Midbrain (tissue), 1 donor: Measurements from ENCODE around the gene CCNJL.
"Not testable (repeated sequence)": the region's sequence is repeated elsewhere in the genome, so short reads cannot be mapped to it uniquely, and the experiment has no call there.

Experiments
- DNase-seq: peaks from one replicate; lab custom pipeline; 2025; lab: John Stamatoyannopoulos, UW

Gene CCNJL, protein sequence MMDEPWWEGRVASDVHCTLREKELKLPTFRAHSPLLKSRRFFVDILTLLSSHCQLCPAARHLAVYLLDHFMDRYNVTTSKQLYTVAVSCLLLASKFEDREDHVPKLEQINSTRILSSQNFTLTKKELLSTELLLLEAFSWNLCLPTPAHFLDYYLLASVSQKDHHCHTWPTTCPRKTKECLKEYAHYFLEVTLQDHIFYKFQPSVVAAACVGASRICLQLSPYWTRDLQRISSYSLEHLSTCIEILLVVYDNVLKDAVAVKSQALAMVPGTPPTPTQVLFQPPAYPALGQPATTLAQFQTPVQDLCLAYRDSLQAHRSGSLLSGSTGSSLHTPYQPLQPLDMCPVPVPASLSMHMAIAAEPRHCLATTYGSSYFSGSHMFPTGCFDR

DNA sequence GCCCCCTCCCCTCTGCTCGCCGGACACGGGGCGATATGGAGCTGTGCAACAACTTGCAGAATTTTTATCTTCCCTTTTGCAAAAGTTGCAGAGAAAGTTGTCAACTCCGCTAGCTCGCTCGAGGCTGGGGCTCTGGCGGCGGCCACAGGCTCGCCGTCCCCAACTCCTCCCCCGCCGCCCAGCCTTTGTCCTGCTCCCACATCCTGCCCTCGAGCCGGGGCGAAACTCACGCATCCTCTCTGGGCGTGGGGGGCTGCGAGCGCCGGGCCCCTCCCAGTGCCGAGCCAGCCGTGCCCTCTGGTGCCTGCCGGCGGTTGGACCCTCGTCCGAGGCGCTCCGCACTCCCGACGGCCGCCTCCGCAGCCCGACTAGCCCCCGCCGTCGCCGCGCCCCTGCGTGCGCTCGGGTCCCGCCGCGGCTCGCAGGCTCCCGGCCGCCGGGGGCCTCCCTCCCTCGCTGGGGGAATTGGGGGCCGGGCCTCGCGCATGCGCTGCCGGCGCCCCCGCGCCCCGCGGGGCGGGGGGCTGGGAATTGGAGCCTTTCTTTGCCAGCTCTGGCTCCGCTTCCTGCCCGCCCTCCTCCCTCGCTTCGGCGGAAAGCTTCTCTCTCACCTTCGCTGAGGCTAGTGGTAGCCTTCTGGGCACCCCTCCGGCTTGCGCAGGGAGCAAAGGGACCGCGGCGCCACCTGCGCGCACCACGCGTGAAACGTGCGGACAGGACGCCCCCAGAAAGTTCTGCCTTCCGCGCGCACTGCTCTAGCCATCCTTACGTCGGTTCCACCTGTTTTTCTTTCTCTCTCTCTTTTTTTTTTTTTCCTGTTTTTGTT is at the start of gene CCNJL:
Gene CCNJL (minus strand): TSS at position 431 of the 826 bp plus-strand sequence. CDS start 641 bp downstream, outside the sequence.
- DNase-seq, result peak; percentile 34

DNA sequence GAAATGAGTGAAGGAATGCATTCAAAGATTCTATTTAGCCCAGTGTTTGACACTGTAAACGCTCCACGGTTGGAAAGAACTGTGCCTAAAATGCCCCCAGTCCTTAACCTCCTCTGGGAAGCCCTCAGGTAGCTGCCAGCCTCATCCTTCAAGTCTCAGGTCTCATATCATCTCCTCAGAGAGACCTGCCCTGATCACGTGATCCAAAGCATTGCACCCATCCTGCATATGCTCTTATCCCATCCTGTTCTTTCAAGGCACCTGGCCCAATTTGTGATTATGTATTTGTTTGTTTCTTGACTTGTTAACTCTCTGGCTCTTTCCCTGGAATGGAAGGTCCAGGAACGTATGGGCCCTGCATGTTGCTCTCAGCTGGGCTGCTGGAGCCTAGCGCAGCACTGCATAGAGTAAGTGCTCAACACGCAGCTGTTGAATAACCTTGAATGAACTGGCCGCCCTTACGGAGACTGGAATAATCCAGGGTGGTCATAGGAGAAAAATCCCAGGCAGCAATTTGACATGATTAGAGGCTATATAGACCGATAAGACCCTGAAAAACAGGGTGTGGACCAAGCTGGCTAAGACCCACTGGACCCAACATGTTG is 49.4 kb upstream of the CCNJL start:
- no peak for DNase-seq

DNA sequence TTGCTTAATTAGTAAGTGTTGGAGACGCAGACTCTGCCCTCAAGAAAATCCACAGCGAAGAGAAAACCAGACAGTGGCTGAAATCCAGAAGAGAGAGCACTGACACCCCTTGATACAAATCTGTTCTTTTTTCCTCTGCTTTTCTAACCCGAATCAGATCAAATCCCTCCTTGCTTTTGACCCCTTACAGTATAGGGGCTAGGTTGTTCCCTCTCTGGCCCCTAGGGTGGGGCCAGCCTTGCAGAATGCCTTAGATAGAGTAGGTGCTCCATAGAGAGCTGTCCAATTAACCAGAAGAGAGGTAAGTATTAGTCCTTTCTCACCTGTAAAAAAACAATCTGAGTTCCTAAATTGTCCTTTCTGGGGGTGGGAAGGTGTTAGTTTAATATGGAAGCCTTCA is 47.9 kb upstream of the CCNJL start:
- no peak for DNase-seq

DNA sequence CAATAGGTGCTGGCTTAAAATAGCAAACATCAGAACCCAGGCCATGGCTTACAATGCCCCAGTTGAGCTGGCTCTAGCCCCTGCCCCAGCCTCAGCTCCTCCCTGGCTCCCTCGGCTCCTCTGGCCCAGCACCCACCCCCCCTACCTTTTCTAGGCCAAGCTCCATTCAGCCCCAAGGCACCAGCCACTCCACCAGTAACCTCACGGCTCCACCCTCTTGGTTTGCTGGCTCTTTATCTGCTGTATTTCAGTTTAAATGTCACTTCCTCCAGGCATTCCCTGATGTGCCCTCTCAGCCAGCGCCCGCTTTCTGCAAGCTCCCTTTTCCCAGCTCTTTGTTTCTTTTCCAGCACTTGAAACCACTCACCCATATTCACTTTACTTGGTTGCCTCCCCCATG is 47.5 kb upstream of the CCNJL start:
- DNase-seq, result no peak

DNA sequence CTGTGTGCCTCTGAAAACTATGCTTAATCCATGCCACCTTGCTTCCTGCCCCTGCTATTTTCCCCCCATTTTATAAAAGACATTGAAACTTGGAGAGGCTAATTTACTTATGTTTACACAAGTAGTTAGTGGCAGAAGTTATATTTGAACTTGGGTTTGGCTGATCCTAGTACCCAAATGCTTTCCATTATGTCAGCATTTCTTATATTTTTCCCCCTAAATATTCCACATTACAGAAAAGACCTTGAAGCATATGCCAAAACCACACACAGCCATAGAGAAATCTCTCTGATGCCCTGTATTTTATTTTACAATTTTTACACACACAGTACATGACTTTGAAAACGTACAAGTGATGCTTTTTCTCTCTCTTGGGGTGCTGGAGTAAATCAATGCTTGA is 46.9 kb upstream of the CCNJL start:
- no peak for DNase-seq

DNA sequence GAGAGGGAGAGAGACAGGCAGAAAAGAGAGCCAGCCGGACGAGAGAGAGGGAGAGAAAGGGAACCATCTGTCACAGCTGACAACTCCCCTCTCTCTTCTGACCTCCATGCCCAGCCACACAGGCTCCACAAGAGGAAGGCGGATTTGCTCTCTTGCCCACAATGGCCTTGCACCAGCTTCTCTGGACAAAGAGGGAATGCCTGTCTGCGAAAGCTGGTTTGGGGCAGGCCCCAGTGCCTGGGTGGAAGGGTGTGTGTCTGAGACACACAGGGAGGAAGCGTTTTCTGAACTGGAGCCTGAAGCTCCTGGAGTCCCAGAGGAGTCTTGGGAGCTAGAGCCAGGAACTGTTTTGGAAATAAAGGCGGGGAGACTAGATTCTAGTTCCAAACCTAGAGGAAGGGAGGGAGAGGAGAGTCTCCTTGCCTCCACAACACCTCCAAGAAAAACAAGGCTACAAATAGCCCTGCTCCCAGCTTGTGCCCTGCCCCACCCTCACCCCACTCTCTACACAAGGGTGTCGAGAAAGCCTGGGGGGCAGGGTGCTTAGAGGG is 45.6 kb upstream of the CCNJL start:
- no peak for DNase-seq

DNA sequence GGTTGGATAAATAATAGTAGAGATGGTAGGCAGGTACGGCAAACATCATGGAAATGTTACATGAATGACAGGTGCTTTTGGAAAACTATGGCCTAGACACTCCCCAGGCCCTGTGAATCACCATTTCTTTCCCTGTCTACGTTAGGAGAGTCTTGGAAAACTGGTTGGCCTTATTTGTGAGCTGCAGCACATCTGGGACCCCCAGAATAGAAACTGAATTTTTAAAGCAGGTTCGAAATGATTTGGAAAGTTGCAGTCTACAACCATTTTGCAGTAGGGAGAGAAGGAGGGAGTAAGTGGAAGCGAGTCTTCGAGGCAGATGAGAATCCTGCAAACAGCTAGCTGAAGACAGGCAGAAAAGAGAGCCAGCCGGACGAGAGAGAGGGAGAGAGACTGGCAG is 45.0 kb upstream of the CCNJL start:
- no peak for DNase-seq

DNA sequence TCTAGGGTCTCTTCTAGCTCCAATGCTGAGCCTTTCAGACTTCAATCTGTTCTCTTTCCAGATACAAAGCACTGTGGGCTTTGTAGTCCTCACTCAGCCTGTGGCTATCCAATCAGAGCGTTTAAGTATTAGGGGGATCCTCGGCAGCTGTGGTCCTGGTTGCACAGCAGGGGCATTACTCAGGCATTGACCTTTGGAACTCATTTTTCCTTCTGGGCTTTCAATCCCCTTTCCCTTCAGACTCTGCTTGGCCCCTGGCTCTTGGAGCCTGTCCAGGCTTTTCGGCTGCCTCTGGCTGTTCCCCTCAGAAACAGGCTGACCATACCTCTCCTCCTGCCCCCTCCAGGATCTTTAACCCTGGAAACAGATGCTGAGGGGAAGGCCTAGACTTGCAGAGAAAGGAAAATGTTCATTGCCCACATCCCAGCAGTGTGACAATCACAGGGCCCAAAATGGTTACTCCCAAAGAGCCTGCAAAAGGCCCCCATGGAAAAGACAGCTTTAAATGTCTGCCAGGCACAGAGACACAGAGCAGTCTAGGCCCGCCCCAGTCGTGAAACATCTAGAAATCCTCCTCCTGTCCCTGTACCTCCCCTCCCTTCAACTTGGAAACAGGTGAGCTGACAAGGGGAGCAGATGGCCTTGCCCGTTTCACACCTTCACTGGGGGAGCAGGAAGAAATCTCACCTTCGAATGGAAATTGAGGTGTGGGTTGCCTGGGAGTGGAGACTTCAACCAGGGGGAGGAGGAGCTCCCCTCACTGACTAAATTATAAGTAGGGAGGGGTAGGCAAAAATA is 44.4 kb upstream of the CCNJL start:
- no peak for DNase-seq

DNA sequence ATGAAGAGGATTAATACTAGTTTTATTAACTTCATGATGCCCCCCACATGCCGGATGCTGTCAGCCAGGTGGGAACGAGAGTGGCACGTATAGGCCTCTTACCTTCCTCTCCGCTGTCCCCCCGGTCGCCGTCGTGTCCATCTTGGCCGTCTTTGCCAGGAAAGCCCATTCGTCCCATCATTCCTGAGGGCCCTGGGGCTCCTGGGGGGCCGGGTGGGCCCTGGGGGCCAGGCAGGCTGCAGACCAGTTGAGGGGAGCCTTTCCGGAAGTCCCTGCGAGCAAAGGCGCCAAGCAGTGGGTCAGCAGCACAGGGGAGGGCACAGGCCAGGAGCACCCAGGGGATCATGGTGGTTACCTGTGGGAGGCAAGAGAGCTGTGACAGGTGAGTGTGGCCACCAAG is 42.3 kb upstream of the CCNJL start:
- no peak for DNase-seq

DNA sequence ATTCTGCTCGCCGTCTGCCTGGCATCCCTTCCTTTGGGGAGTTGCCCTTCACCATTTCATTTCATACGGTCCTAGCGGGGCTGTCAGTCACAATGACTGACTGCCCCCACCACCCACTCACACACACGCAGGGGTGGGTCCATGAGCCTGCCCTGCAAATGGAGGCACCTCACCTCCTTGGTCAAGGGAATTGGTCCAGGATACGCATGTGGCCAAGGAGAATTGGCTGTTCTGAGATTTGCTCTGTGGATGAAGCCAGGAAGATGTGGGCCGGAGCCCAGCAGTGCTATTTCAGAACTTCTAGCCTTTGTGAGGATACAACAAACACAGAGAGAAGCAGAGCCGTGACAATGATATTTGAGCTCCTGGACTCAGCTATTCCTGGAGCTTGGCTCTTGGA is 41.0 kb upstream of the CCNJL start:
- DNase-seq, result peak; percentile 72

DNA sequence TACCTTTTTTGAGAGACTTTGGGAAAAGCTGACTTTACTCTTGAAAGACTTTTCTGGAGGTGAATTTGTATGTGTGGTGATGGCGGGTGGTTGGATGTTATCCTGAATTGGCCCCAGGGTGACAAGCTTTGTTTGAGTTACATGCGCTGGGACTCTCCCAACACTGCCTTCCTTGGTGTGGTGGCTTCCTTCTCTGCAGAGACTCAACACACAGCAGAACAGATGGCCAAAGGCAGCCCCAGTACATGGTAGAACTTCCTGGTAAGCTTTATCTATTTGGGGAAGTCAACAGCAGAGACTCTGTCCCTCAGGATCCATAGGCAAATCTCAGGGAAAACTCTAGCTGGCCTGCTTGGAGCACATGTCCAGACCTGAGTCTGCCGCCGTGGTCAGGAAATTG is 39.9 kb upstream of the CCNJL start:
- no peak for DNase-seq

DNA sequence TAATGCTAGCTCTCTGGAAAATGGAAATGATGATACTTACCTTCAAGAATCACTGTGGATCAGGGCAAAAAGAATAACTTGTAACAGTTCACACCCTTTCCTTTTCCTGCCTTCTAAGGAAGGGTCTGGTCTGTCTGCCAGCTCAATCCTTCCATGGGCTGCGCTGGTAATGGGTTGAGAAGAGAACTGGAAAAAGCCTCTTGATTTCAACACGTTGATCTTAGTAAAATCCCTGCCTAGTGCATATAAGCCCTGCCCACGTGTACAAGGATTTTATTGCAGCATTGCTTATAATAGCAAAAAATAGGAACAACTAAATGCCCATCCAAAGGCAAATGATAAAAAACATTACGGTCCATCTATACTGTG is 37.6 kb upstream of the CCNJL start:
- DNase-seq, result no peak

DNA sequence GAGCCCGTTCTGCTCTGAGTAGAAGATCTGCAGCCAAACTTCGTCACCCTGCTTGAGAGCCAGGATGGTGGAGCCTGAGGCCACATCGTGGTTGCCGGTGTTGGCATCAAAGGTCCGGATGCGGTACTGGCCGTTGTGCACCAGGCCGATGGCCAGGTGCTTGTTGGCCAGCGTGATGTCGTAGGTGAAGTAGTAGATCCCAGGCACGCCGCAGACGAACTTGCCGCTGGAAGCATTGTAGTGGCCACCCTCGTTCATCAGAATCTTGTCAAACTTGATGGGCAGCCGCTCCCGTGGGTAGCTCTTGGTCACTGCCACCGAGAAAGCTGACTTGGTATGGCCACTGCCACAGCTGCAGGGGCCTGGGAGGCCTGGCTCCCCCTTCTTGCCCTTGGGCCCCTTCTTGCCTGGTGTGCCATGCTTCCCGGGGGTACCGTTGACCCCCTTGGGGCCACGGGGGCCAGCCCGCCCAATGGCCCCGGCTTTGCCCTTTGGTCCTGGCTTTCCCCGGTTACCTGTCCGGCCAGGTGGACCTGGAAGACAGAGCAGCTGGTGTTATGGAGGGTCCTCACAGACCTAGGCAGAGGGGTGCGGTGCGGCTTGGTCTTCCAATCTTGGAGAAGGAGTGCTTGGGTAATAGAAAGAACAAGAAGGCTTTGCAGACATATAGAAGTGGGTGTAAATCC is 37.0 kb upstream of the CCNJL start:
- no peak for DNase-seq

DNA sequence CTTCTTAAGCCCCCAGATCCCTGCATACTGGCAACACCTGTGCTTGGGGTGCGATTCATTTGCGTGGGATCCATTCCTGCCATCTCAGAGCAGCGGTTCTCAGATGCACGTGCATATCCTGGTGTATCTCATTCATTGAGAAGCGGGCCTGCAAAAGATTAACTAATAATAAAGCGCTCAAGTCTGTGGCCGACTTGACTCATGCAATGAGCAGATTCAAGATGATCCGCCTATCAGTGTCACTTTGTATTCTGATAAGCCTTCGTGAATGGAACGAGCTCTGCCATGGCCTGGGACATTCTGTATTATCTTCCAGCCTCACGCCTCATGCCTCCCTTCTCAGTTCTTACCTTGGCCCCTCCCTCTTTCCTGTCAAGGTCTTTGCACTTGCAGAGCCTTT is 35.7 kb upstream of the CCNJL start:
- DNase-seq, result no peak

DNA sequence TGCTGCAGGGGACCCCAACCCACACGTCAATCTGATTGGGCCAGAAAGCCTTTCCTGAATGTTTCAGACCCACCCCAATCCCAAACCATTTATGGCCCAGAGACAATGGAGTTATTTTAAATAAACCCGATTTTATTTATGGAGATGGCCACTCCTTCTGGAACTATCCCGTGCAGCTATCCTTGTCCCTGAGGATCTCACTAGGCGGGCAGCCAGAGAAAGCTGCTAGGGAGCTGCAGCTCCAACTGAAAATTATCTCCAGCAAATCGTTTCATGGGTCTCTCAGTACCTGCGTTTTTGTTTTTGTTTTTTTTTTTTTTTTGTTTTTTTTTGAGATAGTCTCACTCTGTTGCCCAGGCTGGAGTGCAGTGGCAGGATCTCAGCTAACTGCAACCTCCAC is 35.1 kb upstream of the CCNJL start:
- DNase-seq, result no peak

DNA sequence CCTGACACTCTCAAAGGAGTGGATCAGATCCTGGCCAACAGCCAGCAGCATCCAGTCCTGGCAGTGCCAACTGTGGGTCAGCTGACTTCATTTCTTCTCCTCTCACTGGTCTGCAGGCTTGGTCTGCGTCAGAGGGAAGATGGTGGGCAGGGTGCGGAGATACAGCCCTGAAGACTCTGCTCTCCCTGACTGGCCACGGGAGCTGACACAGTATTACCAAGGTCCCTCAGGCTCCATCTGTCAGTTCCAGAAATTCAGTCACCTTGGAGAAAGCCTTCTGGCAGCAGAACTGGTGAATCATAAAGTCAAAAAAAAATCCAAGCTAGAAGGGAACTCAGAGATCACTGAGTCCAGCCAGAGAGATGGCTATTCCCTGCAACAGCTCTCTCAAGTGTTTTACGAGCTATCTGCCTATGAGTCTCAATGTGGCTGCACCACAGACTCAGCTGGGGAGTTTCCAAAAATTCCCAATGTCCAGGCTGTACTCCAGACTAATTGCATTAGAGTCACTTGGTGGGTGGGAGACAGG is 30.1 kb upstream of the CCNJL start:
- no peak for DNase-seq

DNA sequence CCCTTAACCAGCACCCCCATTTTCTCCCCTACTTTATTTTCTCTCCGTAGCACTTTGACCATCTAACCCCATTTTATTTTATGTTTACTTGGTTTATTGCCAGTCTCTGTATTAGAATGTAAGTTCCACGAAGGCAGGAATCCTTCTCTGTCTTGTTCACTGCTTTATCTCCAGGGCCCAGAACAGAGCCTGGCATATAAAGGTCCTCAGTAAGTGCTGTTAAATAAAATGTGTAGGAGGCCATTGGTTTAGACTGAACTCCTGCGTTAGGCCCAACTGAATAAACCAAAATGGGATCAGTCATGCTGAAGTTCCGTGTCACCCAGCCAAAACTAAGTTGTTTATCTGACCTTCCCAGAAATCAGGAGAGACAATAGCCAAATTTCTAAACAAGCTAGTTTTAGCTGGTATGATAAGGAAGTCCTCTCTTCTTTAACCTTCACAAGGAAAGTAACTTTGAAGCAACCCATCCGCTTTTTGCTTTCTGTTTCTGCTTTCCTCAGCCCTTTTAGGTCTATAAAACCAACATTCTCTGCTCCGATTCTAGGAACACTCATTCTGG is 29.0 kb upstream of the CCNJL start:
- no peak for DNase-seq

DNA sequence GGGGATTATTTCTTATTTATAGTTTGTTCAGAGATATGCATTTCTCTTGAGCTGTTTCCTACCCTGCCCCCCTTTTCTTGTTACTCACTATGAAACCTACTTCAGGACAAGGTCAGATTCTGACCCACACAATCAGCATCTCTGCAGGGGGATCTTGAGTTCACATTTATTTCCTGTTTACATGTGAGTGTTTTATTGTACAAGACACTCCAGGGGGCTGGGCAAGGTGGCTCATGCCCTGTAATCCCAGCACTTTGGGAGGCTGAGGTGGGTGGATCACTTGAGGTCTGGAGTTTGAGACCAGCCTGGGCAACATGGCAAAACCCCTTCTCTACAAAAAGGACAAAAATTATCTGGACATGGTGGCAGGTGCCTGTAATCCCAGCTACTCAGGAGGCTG is 28.1 kb upstream of the CCNJL start:
- DNase-seq, result not testable (repeated sequence)

DNA sequence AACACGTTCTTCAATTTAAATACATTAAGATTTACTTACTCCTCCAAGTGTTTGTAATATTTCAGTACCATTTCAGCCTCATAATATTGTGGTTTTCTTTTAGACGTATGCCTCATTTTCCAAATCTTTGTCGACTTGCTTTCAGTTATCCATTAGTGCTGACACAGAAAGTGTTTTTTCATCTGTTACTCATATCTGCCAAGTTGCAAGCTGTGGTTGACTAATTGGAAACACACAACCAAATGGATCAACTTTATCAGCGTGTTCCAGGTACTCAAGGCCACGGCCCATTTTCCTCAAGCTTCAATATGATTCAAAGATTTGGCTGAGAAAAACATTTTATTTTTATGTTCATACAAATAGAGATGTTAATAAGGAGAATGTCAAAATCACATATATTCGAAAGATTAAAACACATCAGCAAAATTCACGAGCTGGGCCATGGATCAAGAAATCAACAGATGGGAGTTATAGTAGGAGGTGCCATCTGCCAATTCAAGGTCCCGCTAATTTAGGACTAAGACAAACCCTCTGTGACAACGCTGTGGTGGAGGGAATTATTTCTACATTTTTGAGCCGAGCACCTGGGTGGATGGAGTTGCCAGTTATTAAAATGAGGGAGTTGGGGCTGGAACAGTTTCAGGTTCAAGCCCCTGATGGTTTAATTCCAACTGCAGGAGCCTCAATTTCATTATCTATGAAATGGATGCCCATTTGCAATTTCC is 27.2 kb upstream of the CCNJL start:
- no peak for DNase-seq

DNA sequence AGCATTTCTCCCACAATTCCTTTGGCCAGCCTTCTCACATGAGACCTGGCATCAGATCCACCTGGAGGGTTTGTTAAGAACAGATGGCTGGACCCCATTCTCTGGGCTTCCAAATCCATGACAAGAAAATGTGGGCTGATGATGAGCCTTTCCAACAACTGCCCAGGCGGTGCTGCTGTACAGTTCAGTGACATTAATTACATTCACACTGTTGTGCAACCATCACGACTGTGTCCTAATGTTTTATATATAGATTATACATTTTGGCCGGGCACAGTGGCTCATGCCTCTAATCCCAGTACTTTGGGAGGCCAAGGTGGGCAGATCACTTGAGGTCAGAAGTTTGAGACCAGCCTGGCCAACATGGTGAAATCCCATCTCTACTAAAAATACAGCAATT is 22.4 kb upstream of the CCNJL start:
- DNase-seq, result not testable (repeated sequence)
